ENCODE measurements around the gene DTX3.

- TF ChIP-seq POLR2A (IDR thresholded peaks at IDR 0.05): peak; percentile 18 to 29
- TF ChIP-seq POLR2AphosphoS5 (IDR thresholded peaks at IDR 0.05): no peak
- no peak for TF ChIP-seq EP300 (IDR thresholded peaks at IDR 0.05)
These were observed at the start of gene DTX3 for GRCh38 chr12:57604454-57604991.
